Germinal center (tissue), 1 donor: Measurements from ENCODE around the gene PIK3IP1.

Source experiments
- DNase-seq: peaks from one replicate; pipeline ENCODE4 v3.0.0; 2012; ENCODE audit warnings: mixed read lengths, low spot score

The PIK3IP1 gene

DNA sequence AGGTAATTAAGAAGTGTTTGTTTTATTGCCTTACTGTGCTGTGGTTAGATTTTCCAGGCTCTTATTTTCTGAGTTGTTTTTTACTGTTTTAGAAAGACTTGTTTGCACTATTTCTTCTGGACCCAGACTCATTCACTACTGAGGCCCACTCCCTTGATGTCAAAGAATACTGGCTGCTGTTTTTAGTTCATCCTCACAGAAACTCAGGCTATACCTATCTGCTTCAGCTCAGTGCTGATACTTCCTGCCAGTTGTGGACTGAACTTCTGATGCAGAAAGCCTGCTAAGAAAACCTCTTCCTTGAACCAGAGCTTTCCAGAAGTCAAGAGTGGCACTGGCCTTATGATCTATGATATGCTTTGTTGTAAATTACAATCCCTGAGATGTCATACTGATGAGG is 15.9 kb upstream of the PIK3IP1 start:
- DNase-seq = peak; percentile 29

DNA sequence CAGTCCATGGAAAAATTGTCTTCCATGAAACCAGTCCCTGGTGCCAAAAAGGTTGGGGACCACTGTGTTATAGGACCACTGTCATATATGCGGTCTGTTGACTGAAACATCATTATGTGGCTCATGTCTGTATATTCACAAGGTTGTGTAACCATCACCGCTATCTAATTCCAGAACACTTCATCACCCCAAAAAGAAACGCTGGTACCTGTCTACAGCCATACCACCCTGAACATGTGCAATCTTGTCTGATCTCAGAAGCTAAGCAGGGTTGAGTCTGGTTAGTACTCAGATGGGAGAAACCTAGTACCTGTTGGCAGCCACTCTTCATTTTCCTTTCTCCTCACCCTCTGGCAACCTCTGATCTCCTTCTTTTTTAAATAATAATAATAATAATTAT is 12.9 kb upstream of the PIK3IP1 start:
- no peak for DNase-seq

DNA sequence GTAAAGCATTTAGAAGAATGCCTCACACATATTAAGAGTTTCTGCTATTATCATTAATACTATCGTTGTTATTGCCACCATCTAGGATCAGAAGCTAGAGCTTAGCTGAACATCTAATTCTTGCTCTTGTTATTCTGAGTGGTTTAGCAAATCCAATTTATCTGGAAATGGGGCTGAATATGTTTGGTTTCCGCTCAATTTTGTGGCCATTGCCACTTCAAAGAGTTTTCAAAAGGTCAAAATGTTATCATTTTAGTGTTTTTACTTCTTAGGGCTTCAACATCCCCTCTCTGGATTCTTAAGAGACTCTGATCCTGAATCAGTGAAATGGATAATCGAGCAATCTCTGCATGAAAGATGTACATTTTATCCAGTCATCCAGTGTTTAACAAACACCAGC is 10.2 kb upstream of the PIK3IP1 start:
- DNase-seq = no peak

DNA sequence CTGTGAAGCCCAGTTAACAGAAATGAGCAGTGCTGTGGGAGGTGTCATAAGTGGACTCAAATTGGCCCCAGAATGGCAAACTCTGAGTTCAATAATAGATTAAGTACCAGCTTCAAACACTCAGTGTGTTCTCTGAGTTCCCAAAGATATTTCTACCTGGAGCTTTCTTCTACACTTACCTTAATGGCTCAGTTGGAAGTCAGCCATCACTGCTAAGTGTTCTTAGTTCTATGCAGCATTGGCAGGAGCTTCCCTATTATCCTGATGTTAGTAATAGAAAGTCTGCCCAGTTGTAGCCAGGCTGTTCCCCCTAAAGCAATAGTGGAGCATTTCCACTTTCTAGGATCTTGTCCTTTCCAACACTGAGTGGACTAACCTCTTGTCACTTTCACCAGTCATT is 9.7 kb upstream of the PIK3IP1 start:
- no peak for DNase-seq

DNA sequence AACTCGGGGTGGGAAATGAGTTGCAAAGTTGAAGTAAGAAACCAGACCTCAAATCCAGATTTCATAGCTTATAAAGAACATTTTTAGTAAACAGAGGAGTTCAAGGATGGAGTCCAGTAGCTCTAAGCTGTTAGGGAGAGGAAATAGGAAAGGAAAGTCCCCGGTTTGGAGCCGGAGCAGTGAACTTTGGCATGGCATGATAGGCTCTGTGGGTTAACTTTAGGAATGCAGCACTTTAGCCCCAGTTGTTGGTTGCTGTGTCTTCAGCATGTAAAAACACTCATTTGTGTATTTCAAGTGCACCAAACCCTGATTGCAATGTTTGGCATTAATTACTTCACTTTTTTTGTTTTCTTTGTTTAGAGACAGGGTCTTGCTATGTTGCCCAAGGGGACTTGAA is 8.6 kb upstream of the PIK3IP1 start:
- no peak for DNase-seq

DNA sequence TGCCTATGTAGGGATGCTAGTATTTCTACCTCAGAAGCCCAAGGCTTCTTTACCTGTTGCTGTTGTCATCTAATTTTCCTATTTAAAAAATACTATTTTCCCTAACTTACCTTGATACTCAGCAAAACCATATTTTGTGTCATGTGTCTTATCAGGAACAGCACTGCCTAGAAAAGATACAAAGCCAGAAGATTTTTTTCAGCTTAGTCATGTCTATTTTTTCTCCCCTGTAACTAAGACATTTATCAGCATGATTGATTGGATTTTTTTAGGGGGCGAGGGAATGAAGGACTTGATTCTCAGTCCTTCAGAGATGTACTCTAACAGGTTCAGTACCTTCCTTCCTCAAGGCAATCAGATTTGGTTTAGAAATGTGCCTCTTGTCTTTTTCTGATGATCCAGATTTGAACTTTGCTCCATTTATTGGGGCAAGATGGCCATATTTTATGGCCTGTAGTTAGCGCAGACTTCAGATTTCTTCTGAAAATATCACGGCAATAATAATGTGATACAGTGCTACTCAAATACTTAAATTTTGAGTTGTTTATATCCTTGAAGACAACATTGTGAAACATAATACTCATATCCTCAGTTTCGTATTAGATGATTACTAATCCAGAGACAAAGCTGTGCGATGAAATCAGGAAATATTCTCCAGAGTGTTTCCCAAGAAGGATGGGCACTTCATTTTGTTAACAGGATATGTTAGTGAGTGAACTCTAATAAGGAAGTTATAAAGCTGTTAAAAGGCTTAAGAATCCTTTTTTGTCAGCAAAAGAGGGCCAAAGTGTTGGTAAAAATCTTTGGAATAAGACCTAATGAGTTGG is 3.8 kb upstream of the PIK3IP1 start:
- DNase-seq = no peak

DNA sequence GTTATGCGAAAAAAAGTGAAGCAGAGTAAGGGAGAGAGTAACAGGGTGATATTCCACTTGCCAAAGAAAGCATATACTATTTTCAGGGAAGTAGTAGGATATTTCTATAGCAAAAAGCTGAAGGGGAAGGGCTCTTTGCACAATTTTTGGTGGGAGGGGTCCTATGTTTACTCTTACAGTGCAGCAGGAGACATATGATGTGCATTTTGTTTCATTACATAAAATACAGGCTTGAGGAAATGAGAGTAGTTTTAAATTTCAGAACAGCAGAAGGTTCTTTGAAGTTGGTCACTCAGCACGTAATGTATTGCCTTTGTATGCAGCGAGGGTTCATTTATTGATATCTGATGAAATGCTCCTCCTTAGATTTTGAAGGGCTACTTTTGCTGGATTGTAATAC is 3.1 kb upstream of the PIK3IP1 start:
- DNase-seq = no peak

DNA sequence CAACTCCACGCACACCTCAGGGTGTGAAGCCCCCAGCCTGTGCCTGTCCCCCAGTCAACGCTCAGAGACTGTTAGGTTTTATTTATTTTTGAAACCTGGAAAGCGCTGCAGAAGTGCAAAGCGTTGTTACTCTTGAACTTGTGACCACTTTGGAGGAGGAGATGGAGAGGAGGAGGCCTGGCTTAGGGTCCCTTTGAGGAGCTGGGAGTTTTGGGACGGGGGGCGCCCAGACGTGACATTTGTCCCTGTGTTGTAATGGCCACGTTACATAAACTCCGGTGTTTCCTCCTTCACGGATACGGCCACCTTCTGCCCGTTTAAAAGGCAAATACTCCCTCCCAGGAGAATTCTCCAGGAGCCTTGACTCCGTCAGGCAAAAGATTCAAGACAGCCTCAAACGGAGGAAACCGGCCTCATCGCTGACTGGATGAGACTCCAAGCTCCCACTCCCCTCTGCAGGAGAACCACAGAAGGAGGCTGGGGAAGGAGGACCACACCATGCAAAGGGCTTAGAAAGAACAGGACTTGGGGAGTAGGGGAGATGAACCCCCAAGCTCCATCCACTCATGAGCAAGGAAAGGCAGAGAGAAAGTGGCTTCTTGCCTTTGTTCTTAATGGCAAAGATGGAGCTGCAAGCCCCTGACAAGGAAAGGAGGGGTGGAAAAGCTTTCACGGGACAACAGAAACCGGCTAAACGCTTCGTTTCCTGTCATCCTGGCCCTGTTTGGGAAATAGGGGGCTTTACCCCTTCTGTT is 630 bp downstream of the PIK3IP1 start:
- no peak for DNase-seq

DNA sequence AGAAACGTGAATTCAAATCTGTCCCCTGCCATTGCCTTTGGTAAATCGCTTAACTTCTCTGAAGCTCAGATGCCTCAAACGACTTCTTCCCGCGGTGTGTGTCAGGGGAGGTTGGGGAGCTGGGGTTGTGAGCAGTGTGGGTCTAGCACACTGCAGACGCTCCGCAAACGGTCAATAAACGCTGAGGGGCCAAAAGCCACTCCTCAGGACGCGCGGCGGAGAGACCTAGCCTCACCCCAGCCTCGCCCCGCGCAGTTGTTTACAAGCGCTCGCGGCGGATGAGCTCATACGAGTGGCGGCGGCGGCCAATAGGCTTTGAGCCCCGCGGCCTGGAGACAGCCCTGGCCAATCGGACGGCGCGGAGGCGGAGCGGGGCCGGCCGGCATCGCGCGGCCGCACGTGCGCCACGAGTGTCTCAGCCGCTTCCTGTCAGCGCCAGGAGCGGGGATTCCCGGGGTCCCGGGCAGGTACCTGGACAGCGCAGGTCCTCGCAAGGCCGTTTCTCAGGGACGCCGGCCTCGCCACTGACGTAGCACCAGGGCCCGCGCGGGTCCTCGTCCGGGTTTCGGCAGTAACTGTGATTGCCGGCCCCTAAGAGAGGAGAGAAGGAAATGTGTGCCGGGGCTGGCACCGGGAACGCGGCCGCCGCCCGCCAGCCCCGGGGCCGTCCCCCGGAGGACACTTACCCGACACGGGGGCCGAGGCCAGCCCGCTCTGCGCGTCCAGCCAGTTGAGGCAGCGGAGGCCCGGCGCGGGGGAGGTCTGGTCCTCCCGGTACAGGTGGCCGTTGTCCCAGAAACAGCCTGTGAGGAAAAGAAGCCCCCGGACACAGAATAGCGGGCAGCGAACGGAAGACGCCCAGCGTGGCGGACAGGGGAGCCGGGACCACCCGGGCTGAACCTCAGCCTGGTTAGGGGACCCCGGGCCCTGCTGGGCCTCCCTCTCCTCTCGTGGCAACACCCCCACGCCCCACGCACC is 1.5 kb downstream of the PIK3IP1 start:
- DNase-seq = peak; percentile 97

DNA sequence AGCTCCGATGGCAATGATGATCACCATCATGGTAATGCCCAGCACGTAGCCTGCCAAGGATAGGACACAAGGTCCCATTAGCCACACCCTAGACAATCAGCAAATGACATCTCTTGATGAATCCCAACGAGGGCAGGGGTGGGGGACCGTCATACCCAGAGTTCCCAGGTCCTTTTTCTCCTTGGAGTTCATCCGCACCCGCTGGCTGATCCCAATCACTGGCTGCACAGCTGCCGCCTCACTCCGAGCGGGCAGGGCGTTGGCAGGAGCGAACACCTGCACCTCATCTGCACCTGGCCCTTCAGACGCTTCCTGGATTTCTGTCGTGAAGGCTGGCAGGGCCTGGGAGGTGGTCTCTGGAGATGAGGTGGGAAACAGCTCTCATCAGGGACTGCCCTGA is 2.9 kb downstream of the PIK3IP1 start:
- no peak for DNase-seq

DNA sequence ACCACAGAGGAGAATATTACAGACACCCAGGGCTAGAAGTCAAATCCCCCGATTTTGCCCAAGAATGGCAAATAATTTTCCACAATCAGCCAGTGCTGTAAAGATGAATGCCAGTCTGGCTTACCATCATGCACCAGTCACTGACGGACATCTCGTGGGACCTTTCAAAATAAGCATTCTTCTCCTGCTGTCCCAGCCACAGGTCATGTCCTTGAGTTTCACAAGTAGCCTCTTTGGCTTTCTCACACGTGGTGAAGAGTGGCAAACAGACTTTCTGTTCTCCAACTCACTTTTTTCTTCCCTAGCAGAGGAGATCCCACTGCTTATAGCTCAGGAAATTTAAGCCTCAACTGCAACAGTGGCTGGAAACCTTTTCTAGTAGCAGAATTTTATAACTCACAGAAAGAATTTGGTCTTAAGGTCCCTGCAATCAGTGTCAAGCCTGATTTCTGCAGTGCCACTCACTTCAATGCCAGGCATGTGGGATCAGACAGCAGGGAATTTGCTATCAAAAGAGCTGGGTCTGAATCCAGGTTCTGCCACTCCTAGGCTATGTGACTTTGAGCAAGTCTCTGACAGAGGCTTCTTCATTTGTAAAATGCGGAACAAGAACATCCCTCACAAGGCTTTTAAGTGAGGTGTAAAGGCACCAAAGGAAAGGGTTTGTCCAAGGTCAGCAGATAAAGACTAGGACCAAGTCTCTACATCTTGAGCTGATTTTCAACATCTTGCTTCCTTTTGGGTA is 3.6 kb downstream of the PIK3IP1 start:
- DNase-seq = no peak

DNA sequence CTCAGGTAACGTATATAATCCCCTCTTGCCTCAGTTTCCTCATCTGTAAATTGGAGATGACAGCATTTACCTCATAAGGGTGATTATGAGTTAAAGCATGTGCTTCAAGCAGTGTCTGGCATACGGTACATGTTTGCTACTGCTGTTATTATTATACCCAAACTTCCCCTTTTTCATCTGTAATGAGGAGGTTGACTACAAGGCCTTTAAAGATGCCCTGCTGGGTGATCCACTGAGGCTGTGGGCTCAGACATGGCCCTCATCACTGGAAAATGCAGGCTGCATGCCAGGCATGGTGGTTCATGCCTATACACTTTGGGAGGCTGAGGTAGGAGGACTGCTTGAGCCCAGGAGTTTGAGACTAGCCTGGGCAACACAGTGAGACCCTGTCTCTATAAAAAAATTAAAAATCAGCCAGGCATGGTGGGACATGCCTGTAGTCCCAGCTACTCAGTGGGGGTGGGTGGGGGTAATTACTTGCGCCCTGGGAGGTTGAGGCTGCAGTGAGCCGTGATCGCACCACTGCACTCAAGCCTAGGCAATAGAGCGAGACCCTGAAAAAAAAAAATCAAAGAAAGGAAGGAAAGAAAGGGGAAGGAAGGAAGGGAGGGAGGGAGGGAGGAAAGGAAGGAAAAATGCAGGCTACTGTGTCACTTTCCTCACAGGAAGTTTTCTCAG is 4.3 kb downstream of the PIK3IP1 start:
- peak; percentile 61 for DNase-seq

DNA sequence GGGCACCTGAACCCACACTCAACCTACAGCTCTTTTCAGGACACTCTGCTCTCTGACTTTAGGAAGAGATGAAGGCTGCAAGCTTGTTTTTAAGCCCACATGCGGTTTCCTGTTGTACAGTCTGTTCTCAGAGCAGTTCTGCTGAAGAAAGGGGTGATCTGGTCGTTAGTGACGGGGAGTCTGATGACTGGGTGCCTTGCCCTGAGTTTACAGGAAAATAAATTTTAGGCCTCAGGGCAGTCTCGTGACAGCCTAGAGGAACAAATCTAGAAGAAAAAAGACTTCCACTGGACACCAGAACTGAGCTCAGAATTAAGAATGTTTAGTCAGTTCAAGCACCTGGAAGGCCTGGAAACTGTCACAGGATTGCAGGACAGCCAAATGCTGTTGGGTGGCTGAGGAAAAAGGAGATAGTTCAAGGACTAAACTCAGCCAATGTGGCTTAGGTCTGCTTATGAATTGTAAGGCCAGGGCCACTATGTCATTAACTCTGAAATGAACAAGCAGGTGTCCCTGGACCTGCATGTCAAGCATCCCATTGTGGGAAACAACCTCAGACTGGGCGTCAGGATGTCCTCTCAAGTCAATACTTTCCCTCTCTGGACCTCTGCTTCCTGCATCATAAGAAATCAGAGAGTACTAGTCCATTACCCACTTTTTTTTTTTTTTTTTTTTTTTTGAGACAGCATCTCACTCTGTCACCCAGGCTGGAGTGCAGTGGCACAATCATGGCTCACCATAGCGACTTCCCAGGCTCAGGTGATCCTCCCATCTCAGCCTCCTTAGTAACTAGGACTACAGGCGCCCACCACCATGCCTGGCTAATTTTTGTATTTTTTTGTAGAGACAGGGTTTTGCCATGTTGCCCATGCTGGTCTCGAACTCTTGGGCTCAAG is 5.7 kb downstream of the PIK3IP1 start:
- peak; percentile 65 for DNase-seq

DNA sequence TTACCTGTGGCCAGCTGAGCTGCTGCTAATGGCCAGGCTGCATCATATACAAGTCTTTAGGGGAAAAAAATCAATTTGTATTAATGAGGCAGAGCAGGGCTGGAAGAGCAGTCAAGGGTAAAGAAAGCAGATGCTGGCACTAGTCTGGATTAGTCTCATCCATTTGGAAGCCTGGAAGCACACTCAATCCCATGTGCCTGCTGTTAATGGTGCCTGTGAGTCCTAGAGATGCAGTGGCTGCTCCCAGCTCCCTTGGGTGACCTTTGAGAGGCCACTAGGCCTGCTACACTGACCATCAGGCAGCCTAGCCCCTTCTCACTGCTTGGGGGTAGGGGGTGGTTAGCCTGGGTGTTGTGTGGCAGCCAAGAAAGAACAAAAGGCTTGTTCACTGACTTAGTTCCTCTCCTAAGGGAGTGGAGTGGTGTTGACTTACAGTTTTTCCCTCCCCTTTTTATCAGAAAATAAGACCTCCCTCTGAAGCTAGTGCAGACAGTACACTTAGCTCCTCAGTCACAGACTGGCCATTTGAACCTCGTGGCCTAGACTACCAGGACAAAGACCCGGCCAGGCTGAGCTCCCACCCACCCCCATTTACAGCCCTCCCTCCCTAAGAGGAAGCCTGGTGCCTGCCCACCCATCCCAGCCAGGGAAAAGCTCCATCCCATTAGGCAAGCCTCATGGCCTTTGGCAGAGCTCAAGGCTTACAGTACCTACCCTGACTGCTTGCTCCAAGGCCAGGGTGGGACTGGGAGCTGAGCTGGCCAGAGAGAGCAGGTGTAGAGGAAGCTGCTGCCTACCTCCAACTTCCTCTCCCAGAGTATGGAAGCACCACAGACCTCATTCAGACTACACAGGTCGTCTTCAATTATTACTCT is 7.8 kb downstream of the PIK3IP1 start:
- DNase-seq = no peak

DNA sequence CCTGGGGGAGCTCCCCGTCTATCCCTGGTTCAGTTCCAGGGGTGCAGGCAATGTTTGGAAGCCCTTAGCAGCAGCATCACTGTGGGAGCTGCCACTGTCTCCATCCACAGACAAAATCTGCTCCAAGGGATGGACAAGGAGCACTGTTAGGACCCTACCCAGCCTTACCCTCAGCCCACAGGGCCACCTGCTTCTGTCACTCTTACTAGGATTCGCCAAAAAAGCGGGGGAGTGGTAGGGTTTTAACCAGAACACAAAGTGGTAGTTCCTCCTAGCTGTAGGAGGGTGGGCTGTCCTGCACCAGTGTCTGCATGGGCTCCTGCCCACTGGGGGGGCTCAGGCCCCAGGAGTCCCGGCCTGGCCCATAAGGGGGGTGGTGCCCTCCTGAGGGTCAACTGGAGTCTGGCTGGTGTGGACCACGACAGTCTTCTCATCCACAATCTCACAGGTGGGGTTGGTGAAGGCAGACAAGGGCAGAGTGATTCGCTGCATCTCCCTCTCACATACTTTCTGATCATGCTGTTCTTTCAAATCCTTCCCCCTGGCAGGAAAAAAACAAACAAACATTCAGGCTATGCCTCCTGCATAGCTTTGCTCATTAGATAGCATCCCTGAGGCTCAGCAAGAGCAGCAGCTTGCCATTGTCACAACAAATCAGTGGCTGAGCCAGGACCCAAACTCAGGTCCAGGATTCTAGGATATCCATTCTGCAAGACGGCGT is 9.4 kb downstream of the PIK3IP1 start:
- DNase-seq = no peak

DNA sequence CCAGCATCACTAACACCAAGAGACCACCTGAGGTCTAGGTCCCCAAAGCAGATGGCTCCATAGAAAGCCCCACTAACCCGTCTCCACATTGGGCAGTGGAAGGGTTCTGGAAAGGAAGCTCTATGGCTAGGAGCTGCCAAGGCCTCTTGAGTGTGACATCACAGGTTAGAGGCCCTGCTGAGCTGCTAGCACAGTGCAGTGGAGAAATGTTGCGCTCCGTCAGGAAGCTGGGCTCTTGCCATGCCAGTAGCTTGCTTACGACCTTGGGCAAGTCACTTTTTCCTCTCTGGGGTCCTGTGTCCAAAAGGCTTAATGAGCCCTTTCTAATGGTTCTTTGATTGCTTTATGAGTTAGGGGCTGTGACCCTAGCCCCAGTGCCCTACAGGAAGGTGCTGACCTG is 10.6 kb downstream of the PIK3IP1 start:
- no peak for DNase-seq

DNA sequence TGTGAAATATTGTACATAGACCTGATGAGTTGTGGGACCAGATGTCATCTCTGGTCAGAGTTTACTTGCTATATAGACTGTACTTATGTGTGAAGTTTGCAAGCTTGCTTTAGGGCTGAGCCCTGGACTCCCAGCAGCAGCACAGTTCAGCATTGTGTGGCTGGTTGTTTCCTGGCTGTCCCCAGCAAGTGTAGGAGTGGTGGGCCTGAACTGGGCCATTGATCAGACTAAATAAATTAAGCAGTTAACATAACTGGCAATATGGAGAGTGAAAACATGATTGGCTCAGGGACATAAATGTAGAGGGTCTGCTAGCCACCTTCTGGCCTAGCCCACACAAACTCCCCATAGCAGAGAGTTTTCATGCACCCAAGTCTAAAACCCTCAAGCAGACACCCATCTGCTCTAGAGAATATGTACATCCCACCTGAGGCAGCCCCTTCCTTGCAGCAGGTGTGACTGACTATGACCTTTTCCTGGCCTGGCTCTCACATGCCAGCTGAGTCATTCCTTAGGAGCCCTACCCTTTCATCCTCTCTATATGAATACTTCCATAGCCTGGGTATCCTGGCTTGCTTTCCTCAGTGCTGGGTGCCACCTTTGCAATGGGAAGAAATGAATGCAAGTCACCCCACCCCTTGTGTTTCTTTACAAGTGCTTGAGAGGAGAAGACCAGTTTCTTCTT is 12.3 kb downstream of the PIK3IP1 start:
- no peak for DNase-seq

DNA sequence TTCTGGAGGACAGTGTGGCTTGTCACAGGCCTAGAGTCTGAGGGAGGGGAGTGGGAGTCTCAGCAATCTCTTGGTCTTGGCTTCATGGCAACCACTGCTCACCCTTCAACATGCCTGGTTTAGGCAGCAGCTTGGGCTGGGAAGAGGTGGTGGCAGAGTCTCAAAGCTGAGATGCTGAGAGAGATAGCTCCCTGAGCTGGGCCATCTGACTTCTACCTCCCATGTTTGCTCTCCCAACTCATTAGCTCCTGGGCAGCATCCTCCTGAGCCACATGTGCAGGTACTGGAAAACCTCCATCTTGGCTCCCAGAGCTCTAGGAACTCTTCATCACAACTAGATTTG is 13.0 kb downstream of the PIK3IP1 start:
- no peak for DNase-seq
